ENCODE results near the gene RAB11FIP4. TPM values are rescaled to one million over a fixed set of nuclear protein-coding genes. Genes with fewer than 3 reads are reported as not detected.
"Not testable (repeated sequence)": the region's sequence is repeated elsewhere in the genome, so short reads cannot be mapped to it uniquely, and the experiment has no call there.

RAB11FIP4 gene
- total and polyA plus RNA-seq, 2 of the 13 experiments (the other 11 are each of a cell fraction or from before 2014, with no cell fraction given) = 28.0 to 89.3 TPM

DNA sequence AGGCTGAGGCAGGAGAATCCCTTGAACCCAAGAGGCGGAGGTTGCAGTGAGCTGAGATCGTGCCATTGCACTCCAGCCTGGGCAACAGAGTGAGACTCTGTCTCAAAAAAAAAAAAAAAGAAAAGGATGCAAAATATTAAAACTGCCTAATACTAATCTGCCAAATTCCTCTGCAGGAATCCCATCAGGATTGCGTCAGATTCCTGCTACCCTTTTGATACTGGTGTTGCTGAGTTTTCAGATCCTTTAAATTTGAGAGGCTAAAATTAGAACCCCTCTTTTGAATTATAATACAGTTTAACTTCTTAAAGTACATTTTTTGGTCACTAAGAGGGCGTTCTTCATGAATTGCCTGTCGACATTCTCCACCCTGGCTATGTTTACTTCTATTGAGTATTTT lies 51.4 kb downstream of the RAB11FIP4 start:
- FAIRE-seq; POLR2A ChIA-PET; H3K4me2 ChIP-seq (ENCODE audit: low read depth, low read length); H4K20me1 ChIP-seq (ENCODE audit: insufficient read depth, low read length); CTCF ChIA-PET (ENCODE audit: low intra/inter-chr PET ratio, low total read pairs); DNase-seq (ENCODE audit: low spot score); H3K27me3 ChIP-seq (ENCODE audit: control insufficient read depth in 1 of 2, insufficient read depth in 2 of 2, low read length in 2 of 2); H3K9me3 ChIP-seq (ENCODE audit: low read length); H3K27ac ChIP-seq (ENCODE audit: extremely low read length, insufficient read depth, low read length); BruUV-seq (replicated peaks); intact Hi-C loops (cut with micrococcal nuclease; ENCODE audit: unreplicated experiment); ATAC-seq; H3K79me2 ChIP-seq (ENCODE audit: insufficient read depth, low read length); H3K4me3 ChIP-seq (replicated peaks in 1 of 3; ENCODE audit: insufficient read depth in 1 of 3, low read depth in 2 of 3, low read length in 3 of 3); in situ Hi-C loops (cut with HindIII; ENCODE audit: extremely low pct_ligation_motif_present, low pct_unique_long_range_greater_than_20kb); H3K36me3 ChIP-seq (replicated peaks in 1 of 2; ENCODE audit: control insufficient read depth in 1 of 2, insufficient read depth in 2 of 2, low read length in 2 of 2); H2AFZ ChIP-seq (ENCODE audit: low read length); H3K9ac ChIP-seq (ENCODE audit: insufficient read depth, low read depth, low read length): not testable (repeated sequence)
- 82% methylated on average over 5 of the region's 5 CpGs for WGBS (ENCODE audit: low lambda C conversion rate)
- peaks cover 31% of the 10 kb centered on the region for H3K4me1 ChIP-seq (ENCODE audit: insufficient read depth, low read length)

DNA sequence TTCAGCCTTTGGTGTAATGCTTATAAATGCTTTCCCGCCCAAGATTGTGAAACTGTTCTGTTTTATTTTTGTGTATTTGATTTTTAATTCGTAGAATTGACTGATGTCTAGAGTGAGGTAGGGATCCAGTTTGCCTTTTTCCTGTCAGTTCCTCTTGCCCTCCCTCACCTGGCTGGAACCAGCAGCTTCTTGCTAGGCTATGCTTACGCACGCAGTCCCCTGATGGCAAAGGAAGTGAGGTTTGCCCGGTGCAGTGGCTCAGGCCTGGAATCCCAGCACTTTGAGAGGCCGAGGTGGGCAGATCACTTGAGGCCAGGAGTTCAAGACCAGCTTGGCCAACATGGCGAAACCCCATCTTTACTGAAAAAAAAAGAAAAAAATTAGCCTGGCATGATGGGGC lies 51.9 kb downstream of the RAB11FIP4 start:
- no TSS peak for BruUV-seq (replicated peaks)
- no peak overlapping the region for H3K4me2 ChIP-seq (ENCODE audit: low read depth, low read length)
- no peak for DNase-seq (ENCODE audit: low spot score)
- no peaks in the 10 kb centered on the region for H4K20me1 ChIP-seq (ENCODE audit: insufficient read depth, low read length)
- H3K9me3 ChIP-seq (ENCODE audit: low read length) = no peaks in the 10 kb centered on the region
- H3K9ac ChIP-seq (ENCODE audit: insufficient read depth, low read depth, low read length) = no peak overlapping the region
- ATAC-seq = no peak
- intact Hi-C loops (cut with micrococcal nuclease; ENCODE audit: unreplicated experiment) = no loop called here
- no peak overlapping the region for H3K27ac ChIP-seq (ENCODE audit: extremely low read length, insufficient read depth, low read length)
- in situ Hi-C loops (cut with HindIII; ENCODE audit: extremely low pct_ligation_motif_present, low pct_unique_long_range_greater_than_20kb) = no loop called here
- peaks cover 26% of the 10 kb centered on the region for H3K4me1 ChIP-seq (ENCODE audit: insufficient read depth, low read length)
- TF ChIP-seq HNRNPLL (IDR thresholded peaks at IDR 0.05; ENCODE audit: low read depth, low read length, poor library complexity, severe bottlenecking) = no peak
- WGBS (ENCODE audit: low lambda C conversion rate) = 72% methylated on average over 7 of the region's 7 CpGs
- no peak overlapping the region for H2AFZ ChIP-seq (ENCODE audit: low read length)
- FAIRE-seq = no peak
- H3K79me2 ChIP-seq (ENCODE audit: insufficient read depth, low read length) = no peaks in the 10 kb centered on the region
- no peaks in the 10 kb centered on the region for H3K36me3 ChIP-seq (replicated peaks in 1 of 2; ENCODE audit: control insufficient read depth in 1 of 2, insufficient read depth in 2 of 2, low read length in 2 of 2)
- ChIA-PET CTCF (ENCODE audit: low intra/inter-chr PET ratio, low total read pairs) (no interaction called here), POLR2A (no interaction called here)
- H3K4me3 ChIP-seq (replicated peaks in 1 of 3; ENCODE audit: insufficient read depth in 1 of 3, low read depth in 2 of 3, low read length in 3 of 3) = no peak overlapping the region
- no peaks in the 10 kb centered on the region for H3K27me3 ChIP-seq (ENCODE audit: control insufficient read depth in 1 of 2, insufficient read depth in 2 of 2, low read length in 2 of 2)

DNA sequence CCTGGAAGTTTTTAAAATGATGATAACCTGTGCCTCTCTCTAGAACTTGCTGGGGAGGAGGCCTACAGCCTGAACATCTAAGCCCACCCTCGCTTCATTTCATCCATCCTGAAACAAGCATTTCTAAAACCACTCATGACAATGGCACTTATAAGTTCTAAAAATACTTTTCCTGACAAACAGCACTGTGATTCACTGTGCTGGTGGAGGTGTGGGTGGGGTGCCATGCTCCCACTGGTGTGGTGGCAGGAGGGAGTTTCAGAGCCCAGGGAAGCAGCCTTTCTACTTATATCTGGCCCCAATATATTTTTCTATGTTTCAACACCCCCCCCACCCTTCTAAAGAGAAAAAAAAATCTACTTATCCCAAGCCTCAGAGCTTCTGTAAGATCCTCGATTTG lies 52.6 kb downstream of the RAB11FIP4 start:
- ChIA-PET CTCF (ENCODE audit: low intra/inter-chr PET ratio, low total read pairs) (no interaction called here), POLR2A (no interaction called here)
- WGBS (ENCODE audit: low lambda C conversion rate) = 55% methylated on average over 2 of the region's 2 CpGs
- TF ChIP-seq, protein P1, sequence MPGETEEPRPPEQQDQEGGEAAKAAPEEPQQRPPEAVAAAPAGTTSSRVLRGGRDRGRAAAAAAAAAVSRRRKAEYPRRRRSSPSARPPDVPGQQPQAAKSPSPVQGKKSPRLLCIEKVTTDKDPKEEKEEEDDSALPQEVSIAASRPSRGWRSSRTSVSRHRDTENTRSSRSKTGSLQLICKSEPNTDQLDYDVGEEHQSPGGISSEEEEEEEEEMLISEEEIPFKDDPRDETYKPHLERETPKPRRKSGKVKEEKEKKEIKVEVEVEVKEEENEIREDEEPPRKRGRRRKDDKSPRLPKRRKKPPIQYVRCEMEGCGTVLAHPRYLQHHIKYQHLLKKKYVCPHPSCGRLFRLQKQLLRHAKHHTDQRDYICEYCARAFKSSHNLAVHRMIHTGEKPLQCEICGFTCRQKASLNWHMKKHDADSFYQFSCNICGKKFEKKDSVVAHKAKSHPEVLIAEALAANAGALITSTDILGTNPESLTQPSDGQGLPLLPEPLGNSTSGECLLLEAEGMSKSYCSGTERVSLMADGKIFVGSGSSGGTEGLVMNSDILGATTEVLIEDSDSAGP (CRISPR knock-in tag; IDR thresholded peaks at IDR 0.05; ENCODE audit: borderline replicate concordance) = no peak
- TF ChIP-seq ZNF530 (CRISPR knock-in tag; IDR thresholded peaks at IDR 0.05; ENCODE audit: low read depth) = no peak
- TF ChIP-seq GABPA (IDR thresholded peaks at IDR 0.05; ENCODE audit: low read depth, low read length) = no peak
- TF ChIP-seq GABPA (CRISPR knock-in tag; IDR thresholded peaks at IDR 0.05; ENCODE audit: low read depth) = no peak
- TF ChIP-seq, protein P2, sequence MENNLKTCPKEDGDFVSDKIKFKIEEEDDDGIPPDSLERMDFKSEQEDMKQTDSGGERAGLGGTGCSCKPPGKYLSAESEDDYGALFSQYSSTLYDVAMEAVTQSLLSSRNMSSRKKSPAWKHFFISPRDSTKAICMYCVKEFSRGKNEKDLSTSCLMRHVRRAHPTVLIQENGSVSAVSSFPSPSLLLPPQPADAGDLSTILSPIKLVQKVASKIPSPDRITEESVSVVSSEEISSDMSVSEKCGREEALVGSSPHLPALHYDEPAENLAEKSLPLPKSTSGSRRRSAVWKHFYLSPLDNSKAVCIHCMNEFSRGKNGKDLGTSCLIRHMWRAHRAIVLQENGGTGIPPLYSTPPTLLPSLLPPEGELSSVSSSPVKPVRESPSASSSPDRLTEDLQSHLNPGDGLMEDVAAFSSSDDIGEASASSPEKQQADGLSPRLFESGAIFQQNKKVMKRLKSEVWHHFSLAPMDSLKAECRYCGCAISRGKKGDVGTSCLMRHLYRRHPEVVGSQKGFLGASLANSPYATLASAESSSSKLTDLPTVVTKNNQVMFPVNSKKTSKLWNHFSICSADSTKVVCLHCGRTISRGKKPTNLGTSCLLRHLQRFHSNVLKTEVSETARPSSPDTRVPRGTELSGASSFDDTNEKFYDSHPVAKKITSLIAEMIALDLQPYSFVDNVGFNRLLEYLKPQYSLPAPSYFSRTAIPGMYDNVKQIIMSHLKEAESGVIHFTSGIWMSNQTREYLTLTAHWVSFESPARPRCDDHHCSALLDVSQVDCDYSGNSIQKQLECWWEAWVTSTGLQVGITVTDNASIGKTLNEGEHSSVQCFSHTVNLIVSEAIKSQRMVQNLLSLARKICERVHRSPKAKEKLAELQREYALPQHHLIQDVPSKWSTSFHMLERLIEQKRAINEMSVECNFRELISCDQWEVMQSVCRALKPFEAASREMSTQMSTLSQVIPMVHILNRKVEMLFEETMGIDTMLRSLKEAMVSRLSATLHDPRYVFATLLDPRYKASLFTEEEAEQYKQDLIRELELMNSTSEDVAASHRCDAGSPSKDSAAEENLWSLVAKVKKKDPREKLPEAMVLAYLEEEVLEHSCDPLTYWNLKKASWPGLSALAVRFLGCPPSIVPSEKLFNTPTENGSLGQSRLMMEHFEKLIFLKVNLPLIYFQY (CRISPR knock-in tag; IDR thresholded peaks at IDR 0.05; ENCODE audit: borderline replicate concordance) = no peak

More for the DNA sequence above, 52.6 kb downstream of the RAB11FIP4 start:
- H3K4me3 ChIP-seq (replicated peaks in 1 of 3; ENCODE audit: insufficient read depth in 1 of 3, low read depth in 2 of 3, low read length in 3 of 3) = no peak overlapping the region
- no peaks in the 10 kb centered on the region for H3K79me2 ChIP-seq (ENCODE audit: insufficient read depth, low read length)
- no peaks in the 10 kb centered on the region for H3K9me3 ChIP-seq (ENCODE audit: low read length)
- H3K27me3 ChIP-seq (ENCODE audit: control insufficient read depth in 1 of 2, insufficient read depth in 2 of 2, low read length in 2 of 2) = no peaks in the 10 kb centered on the region
- no peak overlapping the region for H3K9ac ChIP-seq (ENCODE audit: insufficient read depth, low read depth, low read length)
- no peak overlapping the region for H3K4me2 ChIP-seq (ENCODE audit: low read depth, low read length)
- no peaks in the 10 kb centered on the region for H4K20me1 ChIP-seq (ENCODE audit: insufficient read depth, low read length)
- FAIRE-seq = no peak
- H2AFZ ChIP-seq (ENCODE audit: low read length) = no peak overlapping the region
- in situ Hi-C loops (cut with HindIII; ENCODE audit: extremely low pct_ligation_motif_present, low pct_unique_long_range_greater_than_20kb) = no loop called here
- no peak overlapping the region for H3K27ac ChIP-seq (ENCODE audit: extremely low read length, insufficient read depth, low read length)
- intact Hi-C loops (cut with micrococcal nuclease; ENCODE audit: unreplicated experiment) = no loop called here
- no peaks in the 10 kb centered on the region for H3K36me3 ChIP-seq (replicated peaks in 1 of 2; ENCODE audit: control insufficient read depth in 1 of 2, insufficient read depth in 2 of 2, low read length in 2 of 2)
- BruUV-seq (replicated peaks) = no TSS peak
- ATAC-seq = no peak
- H3K4me1 ChIP-seq (ENCODE audit: insufficient read depth, low read length) = peaks cover 22% of the 10 kb centered on the region
- DNase-seq (ENCODE audit: low spot score) = no peak

Data from HepG2 (cell line).